HG03095 (cell line): ENCODE results near the gene ZNF674.
A peak's percentile ranks its signal among the peaks of the same experiment; 100 is the strongest.
"Not testable (repeated sequence)": the region's sequence is repeated elsewhere in the genome, so short reads cannot be mapped to it uniquely, and the experiment has no call there.

ENCODE experiments used
- ATAC-seq: cut with Tn5 transposase; IDR thresholded peaks from one replicate; pipeline ENCODE4 v1.9.1; 2021; ENCODE audit warnings: moderate library complexity; ENCODE audit not compliant: unreplicated experiment

Gene ZNF674

GRCh38 chrX:46571423-46572339 is 26.5 kb upstream of the ZNF674 start:
- no peak for ATAC-seq

- no peak for ATAC-seq
These were observed 24.4 kb upstream of the ZNF674 start for GRCh38 chrX:46569621-46570020.

- no peak for ATAC-seq
These were observed 22.2 kb upstream of the ZNF674 start for GRCh38 chrX:46567388-46567787.

GRCh38 chrX:46561824-46562657 is 16.8 kb upstream of the ZNF674 start:
- ATAC-seq: peak; percentile 98

GRCh38 chrX:46559062-46559461 is 13.8 kb upstream of the ZNF674 start:
- ATAC-seq: no peak

- no peak for ATAC-seq
These were observed 9.7 kb upstream of the ZNF674 start for GRCh38 chrX:46554942-46555341.

GRCh38 chrX:46553935-46554334 is 8.7 kb upstream of the ZNF674 start:
- ATAC-seq: no peak

- ATAC-seq: no peak
These were observed 6.4 kb upstream of the ZNF674 start for GRCh38 chrX:46551494-46552128.

GRCh38 chrX:46549914-46550313 is 4.7 kb upstream of the ZNF674 start:
- no peak for ATAC-seq

- ATAC-seq: no peak
These were observed 2.6 kb upstream of the ZNF674 start for GRCh38 chrX:46547857-46548256.

GRCh38 chrX:46544527-46544926 is 694 bp downstream of the ZNF674 start:
- ATAC-seq: not testable (repeated sequence)

GRCh38 chrX:46543441-46543840 is 1.8 kb downstream of the ZNF674 start:
- ATAC-seq: no peak

- ATAC-seq: no peak
These were observed 13.8 kb downstream of the ZNF674 start for GRCh38 chrX:46531442-46531841.

GRCh38 chrX:46530404-46530908 is 14.8 kb downstream of the ZNF674 start:
- not testable (repeated sequence) for ATAC-seq

- not testable (repeated sequence) for ATAC-seq
These were observed 15.3 kb downstream of the ZNF674 start for GRCh38 chrX:46529740-46530403.

GRCh38 chrX:46528640-46529039 is 16.6 kb downstream of the ZNF674 start:
- ATAC-seq: not testable (repeated sequence)

GRCh38 chrX:46506076-46506475 is 39.1 kb downstream of the ZNF674 start:
- ATAC-seq: no peak

GRCh38 chrX:46502848-46503247 is 42.4 kb downstream of the ZNF674 start:
- no peak for ATAC-seq

GRCh38 chrX:46500054-46500453 is 45.2 kb downstream of the ZNF674 start:
- no peak for ATAC-seq

- ATAC-seq: no peak
These were observed 56.5 kb downstream of the ZNF674 start for GRCh38 chrX:46488712-46489111.

- no peak for ATAC-seq
These were observed 59.3 kb downstream of the ZNF674 start for GRCh38 chrX:46485897-46486296.
